Glutamatergic neuron (in vitro differentiated cells): ENCODE results near the gene AGFG2. TPM values are rescaled to one million over a fixed set of nuclear protein-coding genes. Genes with fewer than 3 reads are reported as not detected.
"Not testable (repeated sequence)": the region's sequence is repeated elsewhere in the genome, so short reads cannot be mapped to it uniquely, and the experiment has no call there.

Experiments used
- DNase-seq: peaks from one replicate; pipeline ENCODE4 v3.0.0; 2022
- H3K27ac Mint-ChIP-seq: one replicate; pipeline ENCODE4 v1.8.0; 2020; ENCODE audit warnings: mild to moderate bottlenecking, mixed read lengths, inconsistent platforms; ENCODE audit not compliant: unreplicated experiment
- H3K27me3 Mint-ChIP-seq: one replicate; pipeline ENCODE4 v1.8.0; 2020; ENCODE audit warnings: mild to moderate bottlenecking, moderate library complexity, mixed read lengths, inconsistent platforms; ENCODE audit not compliant: unreplicated experiment
- H3K36me3 Mint-ChIP-seq: one replicate; pipeline ENCODE4 v1.8.0; 2020; ENCODE audit warnings: mild to moderate bottlenecking, mixed read lengths, inconsistent platforms; ENCODE audit not compliant: unreplicated experiment
- H3K4me1 Mint-ChIP-seq: one replicate; pipeline ENCODE4 v1.8.0; 2020; ENCODE audit warnings: mild to moderate bottlenecking, low read depth, mixed read lengths, inconsistent platforms; ENCODE audit not compliant: unreplicated experiment
- H3K4me3 Mint-ChIP-seq: one replicate; pipeline ENCODE4 v1.8.0; 2020; ENCODE audit warnings: mild to moderate bottlenecking, mixed read lengths, inconsistent platforms; ENCODE audit not compliant: unreplicated experiment
- H3K9me3 Mint-ChIP-seq: one replicate; pipeline ENCODE4 v1.8.0; 2020; ENCODE audit warnings: mild to moderate bottlenecking, moderate library complexity, mixed read lengths, inconsistent platforms; ENCODE audit not compliant: unreplicated experiment
- total RNA-seq: library from RNA; stranded (reverse); fragmentation: NEBNext Ultra II Directional; extraction: Animal tissue kit (Norgen Biotek cat#: 25700); gene quantifications from one replicate; pipeline ENCODE4 v1.2.1, GENCODE V29; 2021; ENCODE audit not compliant: unreplicated experiment
- TF ChIP-seq, protein P1 (sequence below): fragments of 200-600 bp; sonication (generic); IDR thresholded peaks from one replicate; pipeline ENCODE4 v1.5.0; 2021; ENCODE audit not compliant: partially characterized antibody, unreplicated experiment

AGFG2 gene
- total RNA-seq, 1 donor from 2014 or later = 5.7 TPM

- DNase-seq = no peak
- H3K36me3 Mint-ChIP-seq = peaks cover 4% of the 10 kb centered on the region
- TF ChIP-seq, protein P1, sequence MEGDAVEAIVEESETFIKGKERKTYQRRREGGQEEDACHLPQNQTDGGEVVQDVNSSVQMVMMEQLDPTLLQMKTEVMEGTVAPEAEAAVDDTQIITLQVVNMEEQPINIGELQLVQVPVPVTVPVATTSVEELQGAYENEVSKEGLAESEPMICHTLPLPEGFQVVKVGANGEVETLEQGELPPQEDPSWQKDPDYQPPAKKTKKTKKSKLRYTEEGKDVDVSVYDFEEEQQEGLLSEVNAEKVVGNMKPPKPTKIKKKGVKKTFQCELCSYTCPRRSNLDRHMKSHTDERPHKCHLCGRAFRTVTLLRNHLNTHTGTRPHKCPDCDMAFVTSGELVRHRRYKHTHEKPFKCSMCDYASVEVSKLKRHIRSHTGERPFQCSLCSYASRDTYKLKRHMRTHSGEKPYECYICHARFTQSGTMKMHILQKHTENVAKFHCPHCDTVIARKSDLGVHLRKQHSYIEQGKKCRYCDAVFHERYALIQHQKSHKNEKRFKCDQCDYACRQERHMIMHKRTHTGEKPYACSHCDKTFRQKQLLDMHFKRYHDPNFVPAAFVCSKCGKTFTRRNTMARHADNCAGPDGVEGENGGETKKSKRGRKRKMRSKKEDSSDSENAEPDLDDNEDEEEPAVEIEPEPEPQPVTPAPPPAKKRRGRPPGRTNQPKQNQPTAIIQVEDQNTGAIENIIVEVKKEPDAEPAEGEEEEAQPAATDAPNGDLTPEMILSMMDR = no peak
- no peaks in the 10 kb centered on the region for H3K4me1 Mint-ChIP-seq
- no peak overlapping the region for H3K27ac Mint-ChIP-seq
- H3K9me3 Mint-ChIP-seq = no peaks in the 10 kb centered on the region
- H3K4me3 Mint-ChIP-seq = no peak overlapping the region
- peaks cover 2% of the 10 kb centered on the region for H3K27me3 Mint-ChIP-seq
Measured at GRCh38 chr7:100521076-100521475, 17.9 kb upstream of the AGFG2 start.

- H3K27me3 Mint-ChIP-seq, H3K36me3 Mint-ChIP-seq, H3K4me3 Mint-ChIP-seq, H3K27ac Mint-ChIP-seq, H3K9me3 Mint-ChIP-seq, DNase-seq, H3K4me1 Mint-ChIP-seq: not testable (repeated sequence)
Measured at GRCh38 chr7:100521909-100522593, 17.0 kb upstream of the AGFG2 start.

- peak; percentile 23 for DNase-seq
- H3K4me3 Mint-ChIP-seq, H3K36me3 Mint-ChIP-seq, H3K27me3 Mint-ChIP-seq, H3K9me3 Mint-ChIP-seq, H3K27ac Mint-ChIP-seq, H3K4me1 Mint-ChIP-seq: not testable (repeated sequence)
Measured at GRCh38 chr7:100523192-100523591, 15.8 kb upstream of the AGFG2 start.

DNA sequence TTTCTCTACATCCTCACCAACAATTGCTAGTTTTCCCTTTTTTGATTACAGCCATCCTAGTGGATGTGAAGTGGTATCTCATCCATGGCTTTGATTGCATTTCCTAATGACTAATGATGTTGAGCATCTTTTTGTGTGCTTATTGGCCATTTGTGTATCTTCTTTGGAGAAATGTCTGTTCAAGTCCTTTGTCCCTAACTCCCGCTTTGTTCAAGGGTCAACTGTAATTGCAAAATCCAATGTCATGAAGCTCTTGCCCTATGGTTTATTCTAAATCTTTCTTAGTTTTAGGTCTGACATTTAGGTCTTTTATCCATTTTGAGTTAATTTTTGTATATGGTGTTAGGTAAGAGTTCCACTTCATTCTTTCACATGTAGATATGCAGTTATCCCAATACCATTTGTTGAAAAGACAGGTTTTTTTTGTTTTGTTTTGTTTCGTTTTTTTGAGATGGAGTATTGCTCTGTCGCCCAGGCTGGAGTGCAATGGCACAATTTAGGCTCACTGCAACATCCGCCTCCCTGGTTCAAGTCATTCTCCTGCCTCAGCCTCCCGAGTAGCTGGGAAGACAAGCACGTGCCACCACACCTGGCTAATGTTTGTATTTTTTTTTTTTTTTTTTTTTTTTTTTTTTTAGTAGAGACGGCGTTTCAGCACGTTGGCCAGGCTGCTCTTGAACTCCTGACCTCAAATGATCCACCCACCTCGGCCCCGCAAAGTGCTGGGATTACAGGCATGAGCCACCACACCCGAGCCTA, 10.7 kb upstream of the AGFG2 start:
- DNase-seq, H3K4me1 Mint-ChIP-seq, H3K36me3 Mint-ChIP-seq, H3K4me3 Mint-ChIP-seq, H3K27ac Mint-ChIP-seq, H3K27me3 Mint-ChIP-seq, H3K9me3 Mint-ChIP-seq: not testable (repeated sequence)

GRCh38 chr7:100532165-100533022, 6.6 kb upstream of the AGFG2 start:
- peaks cover 2% of the 10 kb centered on the region for H3K9me3 Mint-ChIP-seq
- H3K4me3 Mint-ChIP-seq = no peak overlapping the region
- H3K36me3 Mint-ChIP-seq = no peaks in the 10 kb centered on the region
- DNase-seq = no peak
- H3K27ac Mint-ChIP-seq = no peak overlapping the region
- H3K27me3 Mint-ChIP-seq = peaks cover 5% of the 10 kb centered on the region
- no peaks in the 10 kb centered on the region for H3K4me1 Mint-ChIP-seq
- TF ChIP-seq, protein P1 = no peak

- not testable (repeated sequence) for H3K4me1 Mint-ChIP-seq, H3K36me3 Mint-ChIP-seq, H3K9me3 Mint-ChIP-seq, H3K27me3 Mint-ChIP-seq, H3K4me3 Mint-ChIP-seq, H3K27ac Mint-ChIP-seq, DNase-seq
Measured at GRCh38 chr7:100535982-100536381, 3.0 kb upstream of the AGFG2 start.

DNA sequence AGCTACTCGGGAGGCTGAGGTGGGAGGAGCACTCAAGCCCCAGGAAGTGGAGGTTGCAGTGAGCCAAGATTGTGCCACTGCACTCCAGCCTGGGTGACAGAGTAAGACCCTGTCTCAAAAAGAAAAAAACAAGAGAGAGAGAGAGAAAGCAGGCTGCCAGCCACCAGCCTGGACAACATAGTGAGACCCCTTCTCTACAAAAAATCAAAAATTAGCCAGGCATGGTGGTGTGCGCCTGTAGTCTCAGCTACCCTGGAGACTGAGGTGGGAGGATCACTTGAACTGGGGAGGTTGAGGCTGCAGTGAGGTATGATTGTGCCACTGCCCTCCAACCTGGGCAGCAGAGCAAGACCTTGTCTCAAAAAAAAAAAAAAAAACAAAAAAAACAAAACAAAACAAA, 2.3 kb upstream of the AGFG2 start:
- H3K4me3 Mint-ChIP-seq, H3K36me3 Mint-ChIP-seq, H3K27ac Mint-ChIP-seq, H3K27me3 Mint-ChIP-seq, DNase-seq, H3K9me3 Mint-ChIP-seq, H3K4me1 Mint-ChIP-seq: not testable (repeated sequence)
